Fibroblast of peridontal ligament (primary cell): ENCODE results near the gene FTO.
"Not testable (repeated sequence)": the region's sequence is repeated elsewhere in the genome, so short reads cannot be mapped to it uniquely, and the experiment has no call there.

ENCODE experiments used
- DNase-seq: peaks from one replicate; pipeline ENCODE4 v3.0.0-alpha.2; 2010; ENCODE audit errors: extremely low read depth

FTO gene

GRCh38 chr16:53703590-53704444 lies at the start of gene FTO, which contains the start of gene RPGRIP1L:
TSS of gene FTO (plus strand) at chr16:53704156.
TSS of gene RPGRIP1L (minus strand) at chr16:53703859. CDS start at chr16:53700723, 3,136 bp downstream.
- peak; percentile 100 for DNase-seq

GRCh38 chr16:53654946-53655345 lies 49.0 kb upstream of the FTO start:
- DNase-seq: peak; percentile 63

GRCh38 chr16:53662072-53662471 lies 41.9 kb upstream of the FTO start:
- no peak for DNase-seq

- DNase-seq: peak; percentile 99
These were observed 39.1 kb upstream of the FTO start for GRCh38 chr16:53664724-53665345.

GRCh38 chr16:53666786-53667415 lies 37.1 kb upstream of the FTO start:
- DNase-seq: peak; percentile 88

GRCh38 chr16:53668869-53669268 lies 35.1 kb upstream of the FTO start:
- DNase-seq: no peak

- DNase-seq: no peak
These were observed 31.5 kb upstream of the FTO start for GRCh38 chr16:53672461-53672860.

GRCh38 chr16:53673189-53673588 lies 30.8 kb upstream of the FTO start:
- DNase-seq: peak; percentile 39

GRCh38 chr16:53678155-53678554 lies 25.8 kb upstream of the FTO start:
- no peak for DNase-seq

- no peak for DNase-seq
These were observed 25.1 kb upstream of the FTO start for GRCh38 chr16:53678756-53679343.

GRCh38 chr16:53680756-53681155 lies 23.2 kb upstream of the FTO start:
- no peak for DNase-seq

GRCh38 chr16:53681354-53681753 lies 22.6 kb upstream of the FTO start:
- DNase-seq: no peak

- DNase-seq: not testable (repeated sequence)
These were observed 18.6 kb upstream of the FTO start for GRCh38 chr16:53685334-53685733.

GRCh38 chr16:53686710-53687109 lies 17.2 kb upstream of the FTO start:
- no peak for DNase-seq

GRCh38 chr16:53689636-53690035 lies 14.3 kb upstream of the FTO start:
- DNase-seq: no peak

- no peak for DNase-seq
These were observed 13.2 kb upstream of the FTO start for GRCh38 chr16:53690771-53691170.

- no peak for DNase-seq
These were observed 11.8 kb upstream of the FTO start for GRCh38 chr16:53692146-53692545.

- no peak for DNase-seq
These were observed 10.6 kb upstream of the FTO start for GRCh38 chr16:53693320-53693719.

GRCh38 chr16:53695070-53695469 lies 8.9 kb upstream of the FTO start:
- peak; percentile 86 for DNase-seq

- not testable (repeated sequence) for DNase-seq
These were observed 5.7 kb upstream of the FTO start for GRCh38 chr16:53698271-53698670.

GRCh38 chr16:53704445-53704813 lies 473 bp downstream of the FTO start:
- DNase-seq: no peak

- DNase-seq: no peak
These were observed 3.7 kb downstream of the FTO start for GRCh38 chr16:53707671-53708070.
